GM21723 (cell line): ENCODE results near the gene SLC17A5.
"Not testable (repeated sequence)": the region's sequence is repeated elsewhere in the genome, so short reads cannot be mapped to it uniquely, and the experiment has no call there.

Source experiments
- ATAC-seq: cut with Tn5 transposase; IDR thresholded peaks from one replicate; pipeline ENCODE4 v1.9.1; 2021; ENCODE audit warnings: mild to moderate bottlenecking, moderate library complexity; ENCODE audit not compliant: unreplicated experiment

SLC17A5 gene

GRCh38 chr6:73666393-73666792, 12.6 kb upstream of the SLC17A5 start:
- ATAC-seq: no peak

- ATAC-seq: peak; percentile 72
These were observed 12.0 kb upstream of the SLC17A5 start for GRCh38 chr6:73665686-73666319.

- ATAC-seq: no peak
These were observed 10.9 kb upstream of the SLC17A5 start for GRCh38 chr6:73664701-73665100.

GRCh38 chr6:73657201-73657600, 3.4 kb upstream of the SLC17A5 start:
- ATAC-seq: no peak

GRCh38 chr6:73656531-73657145, 2.8 kb upstream of the SLC17A5 start:
- ATAC-seq: no peak

- ATAC-seq: no peak
These were observed 1.6 kb upstream of the SLC17A5 start for GRCh38 chr6:73655341-73655917.

- peak; percentile 53 for ATAC-seq
These were observed 888 bp downstream of the SLC17A5 start for GRCh38 chr6:73652637-73653570.

GRCh38 chr6:73649783-73650182, 4.0 kb downstream of the SLC17A5 start:
- ATAC-seq: no peak

GRCh38 chr6:73648166-73648565, 5.6 kb downstream of the SLC17A5 start:
- no peak for ATAC-seq

GRCh38 chr6:73644941-73645591, 8.7 kb downstream of the SLC17A5 start:
- no peak for ATAC-seq

GRCh38 chr6:73644030-73644429, 9.8 kb downstream of the SLC17A5 start:
- ATAC-seq: no peak

GRCh38 chr6:73642530-73642929, 11.3 kb downstream of the SLC17A5 start:
- no peak for ATAC-seq

- no peak for ATAC-seq
These were observed 13.5 kb downstream of the SLC17A5 start for GRCh38 chr6:73640179-73640750.

- ATAC-seq: no peak
These were observed 14.8 kb downstream of the SLC17A5 start for GRCh38 chr6:73639040-73639439.

GRCh38 chr6:73637404-73637803, 16.4 kb downstream of the SLC17A5 start:
- no peak for ATAC-seq

GRCh38 chr6:73636048-73636447, 17.7 kb downstream of the SLC17A5 start:
- ATAC-seq: no peak

GRCh38 chr6:73632346-73632745, 21.4 kb downstream of the SLC17A5 start:
- no peak for ATAC-seq

- no peak for ATAC-seq
These were observed 21.9 kb downstream of the SLC17A5 start for GRCh38 chr6:73631849-73632248.

- no peak for ATAC-seq
These were observed 23.4 kb downstream of the SLC17A5 start for GRCh38 chr6:73630401-73630800.

GRCh38 chr6:73624896-73625295, 28.9 kb downstream of the SLC17A5 start:
- no peak for ATAC-seq

GRCh38 chr6:73623480-73623879, 30.3 kb downstream of the SLC17A5 start:
- ATAC-seq: not testable (repeated sequence)
